HUES64 (cell line): ENCODE data around the gene KICS2.

Source experiments
- H3K27ac ChIP-seq: 2 replicates; pipeline ENCODE4 v1.7.0; 2013; ENCODE audit warnings: low read depth, low read length, inconsistent platforms
- H3K27me3 ChIP-seq: 2 replicates; pipeline ENCODE4 v1.6.1; 2013; ENCODE audit warnings: mild to moderate bottlenecking, low read length; ENCODE audit not compliant: insufficient read depth
- H3K36me3 ChIP-seq: 2 replicates; pipeline ENCODE4 v1.6.1; 2013; ENCODE audit warnings: mild to moderate bottlenecking, low read length; ENCODE audit not compliant: insufficient read depth
- H3K4me1 ChIP-seq: 2 replicates; pipeline ENCODE4 v1.6.1; 2013; ENCODE audit warnings: mild to moderate bottlenecking, low read length, moderate library complexity; ENCODE audit not compliant: insufficient read depth
- H3K4me3 ChIP-seq: 2 replicates; pipeline ENCODE4 v1.5.1; 2013; ENCODE audit warnings: mild to moderate bottlenecking, low read length, moderate library complexity
- H3K9ac ChIP-seq: 2 replicates; pipeline ENCODE4 v1.6.1; 2013; ENCODE audit warnings: mild to moderate bottlenecking, low read depth, low read length
- H3K9me3 ChIP-seq: 2 replicates; pipeline ENCODE4 v1.6.1; 2013; ENCODE audit warnings: low read depth, low read length; ENCODE audit not compliant: insufficient read depth
- WGBS: fragments of 150-250, 120-280 bp; methylation state at CpG from one replicate; pipeline ENCODE4 v1.1.7; 2013; ENCODE audit warnings: missing lambda C conversion rate; 5-methylcytosine and 5-hydroxymethylcytosine counted together

Gene KICS2

DNA sequence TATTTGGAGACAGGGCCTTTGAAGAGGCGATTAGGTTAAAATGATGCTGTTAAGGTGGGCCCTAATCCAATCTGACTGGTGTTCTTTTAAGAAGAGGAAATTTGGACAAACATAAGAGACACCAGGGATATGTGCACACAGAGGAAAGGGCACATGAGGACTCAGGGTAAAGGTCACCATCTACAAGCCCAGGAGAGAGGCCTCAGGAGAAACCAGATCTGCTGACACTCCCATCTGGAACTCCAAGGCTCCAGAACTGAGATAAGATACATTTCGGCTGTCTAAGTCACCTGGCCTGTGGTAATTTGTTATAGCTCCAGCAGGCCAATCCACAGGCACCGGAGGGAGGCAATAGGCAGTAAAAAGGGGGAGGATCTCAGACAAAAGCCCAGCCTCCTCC is 48.6 kb downstream of the KICS2 start:
- WGBS = 88% methylated on average over 3 of the region's 3 CpGs
- Histone ChIP-seq H3K9me3 (no peaks in the 10 kb centered on the region), H3K36me3 (no peaks in the 10 kb centered on the region), H3K4me1 (peaks cover 22% of the 10 kb centered on the region), H3K27me3 (no peaks in the 10 kb centered on the region), H3K9ac (no peak overlapping the region), H3K4me3 (no peak overlapping the region), H3K27ac (no peak overlapping the region)
